BJ (cell line): ENCODE results near the gene OR6N1. TPM values are rescaled to one million over a fixed set of nuclear protein-coding genes. Genes with fewer than 3 reads are reported as not detected.

Experiments
- CTCF ChIA-PET: fragments of 350-600 bp; formaldehyde crosslinking; extraction: SDS; loops from one replicate; lab custom pipeline; 2021; ENCODE audit warnings: antibody characterized with exemption, inconsistent platforms; lab: Yijun Ruan, JAX
- POLR2A ChIA-PET: fragments of 300-600 bp; sonication (Branson Sonifier 250); formaldehyde crosslinking; extraction: SDS; loops from one replicate; lab custom pipeline; 2021; ENCODE audit warnings: antibody characterized with exemption; lab: Charles Lee
- DNase-seq: peaks from one replicate; pipeline ENCODE4 v3.0.0-alpha.2; 2011; ENCODE audit warnings: low read depth
- H3K27me3 ChIP-seq: 2 replicates; pipeline ENCODE4 v1.6.0; 2011; ENCODE audit warnings: low read length; ENCODE audit not compliant: control insufficient read depth, insufficient read depth
- H3K36me3 ChIP-seq: 2 replicates; pipeline ENCODE4 v1.5.1; 2011; ENCODE audit warnings: low read length; ENCODE audit not compliant: control insufficient read depth, insufficient read depth
- H3K4me3 ChIP-seq: 2 replicates; pipeline ENCODE4 v1.5.1; 2011; ENCODE audit warnings: low read depth, mild to moderate bottlenecking, control low read depth, low read length
- CTCF ChIP-seq: IDR thresholded peaks from 2 replicates; pipeline ENCODE4 v1.5.1; 2011; ENCODE audit warnings: low read depth, mild to moderate bottlenecking, control low read depth, inconsistent platforms, low read length, moderate library complexity; ENCODE audit not compliant: insufficient read depth
- polyA plus RNA-seq: library from polyadenylated mRNA; depleted of rRNA; stranded (reverse); fragments of >200 nt; gene quantifications from 2 replicates; pipeline ENCODE4 v1.2.3, GENCODE V29; 2011

The OR6N1 gene
- polyA plus RNA-seq, 1 experiment, result not detected

- DNase-seq, result no peak
- Histone ChIP-seq H3K27me3 (no peaks in the 10 kb centered on the region), H3K36me3 (no peaks in the 10 kb centered on the region), H3K4me3 (no peak overlapping the region)
- no peak for TF ChIP-seq CTCF
- ChIA-PET CTCF (no interaction called here), POLR2A (no interaction called here)
Measured at GRCh38 chr1:158800526-158800925, 28.5 kb upstream of the OR6N1 start.

GRCh38 chr1:158799689-158800088, 27.7 kb upstream of the OR6N1 start:
- POLR2A ChIA-PET, result no interaction called here
- H3K27me3 ChIP-seq, result no peaks in the 10 kb centered on the region
- CTCF ChIA-PET, result no interaction called here
- TF ChIP-seq CTCF, result no peak
- no peaks in the 10 kb centered on the region for H3K36me3 ChIP-seq
- no peak for DNase-seq
- no peak overlapping the region for H3K4me3 ChIP-seq

GRCh38 chr1:158798531-158798930, 26.5 kb upstream of the OR6N1 start:
- Histone ChIP-seq H3K36me3 (no peaks in the 10 kb centered on the region), H3K4me3 (no peak overlapping the region), H3K27me3 (no peaks in the 10 kb centered on the region)
- DNase-seq, result no peak
- TF ChIP-seq CTCF, result no peak
- ChIA-PET POLR2A (no interaction called here), CTCF (no interaction called here)

- CTCF ChIA-PET, result no interaction called here
- DNase-seq, result no peak
- POLR2A ChIA-PET, result no interaction called here
Measured at GRCh38 chr1:158794247-158794646, 22.3 kb upstream of the OR6N1 start.

GRCh38 chr1:158793604-158794003, 21.6 kb upstream of the OR6N1 start:
- 0 out of 2 replicates have a peak, but pooled peaks have one; percentile 7 for TF ChIP-seq CTCF
- ChIA-PET CTCF (no interaction called here), POLR2A (no interaction called here)
- no peak overlapping the region for H3K4me3 ChIP-seq
- DNase-seq, result no peak
- no peaks in the 10 kb centered on the region for H3K36me3 ChIP-seq
- no peaks in the 10 kb centered on the region for H3K27me3 ChIP-seq

More at GRCh38 chr1:158794247-158794646, 22.3 kb upstream of the OR6N1 start:
- no peaks in the 10 kb centered on the region for H3K27me3 ChIP-seq
- H3K36me3 ChIP-seq, result no peaks in the 10 kb centered on the region
- H3K4me3 ChIP-seq, result no peak overlapping the region
- TF ChIP-seq CTCF, result no peak
